Amygdala (tissue), 56 donors: ENCODE data around the gene CC2D1A.

ENCODE experiments used
- DNase-seq, 56 donors: peaks; one replicate each; lab custom pipeline; 2025; lab: John Stamatoyannopoulos, UW

CC2D1A gene

DNA sequence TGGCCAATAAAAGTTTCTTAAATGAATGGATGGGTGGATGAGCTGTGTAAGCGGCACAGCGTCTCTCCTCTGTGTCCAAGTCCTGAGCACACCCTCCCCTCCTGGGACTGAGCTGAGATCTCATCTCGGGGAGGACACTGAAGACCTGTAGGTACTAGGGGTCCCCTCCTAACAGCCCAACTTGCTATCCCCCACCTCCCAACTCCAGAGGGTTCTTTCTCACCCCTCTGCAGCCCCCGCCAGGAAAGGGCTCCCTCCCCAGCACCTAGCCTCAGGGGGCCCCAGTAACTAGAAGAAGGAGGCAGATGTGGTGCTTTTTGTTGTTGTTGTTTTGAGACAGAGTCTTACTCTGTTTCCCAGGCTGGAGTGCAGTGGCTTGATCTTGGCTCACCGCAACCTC is 30.2 kb upstream of the CC2D1A start:
- DNase-seq = no peak

DNA sequence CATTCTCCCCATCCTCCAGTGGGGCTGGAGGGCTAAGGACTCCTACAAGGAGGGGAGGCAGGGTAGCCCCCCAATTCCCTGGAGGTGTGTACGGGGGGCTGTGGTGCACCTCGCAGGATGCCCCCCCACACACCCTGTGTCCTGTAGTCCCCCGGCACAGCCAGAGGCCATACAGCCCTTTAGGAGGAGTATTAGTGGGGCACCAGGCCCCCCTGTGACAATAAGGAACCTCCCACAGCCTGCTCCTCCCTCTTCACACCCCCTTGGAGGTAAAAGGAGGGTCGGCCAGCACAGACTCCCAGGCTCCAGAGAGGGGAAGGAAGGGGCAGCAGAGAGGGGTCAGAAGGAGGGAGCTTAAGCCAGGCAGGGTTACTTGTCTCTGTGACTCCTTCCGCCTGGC is 29.2 kb upstream of the CC2D1A start, which contains the start of gene NANOS3:
Gene NANOS3 (plus strand): TSS at position 301 of the 400 bp plus-strand sequence. CDS start 115 bp downstream, outside the sequence.
- no peak for DNase-seq

DNA sequence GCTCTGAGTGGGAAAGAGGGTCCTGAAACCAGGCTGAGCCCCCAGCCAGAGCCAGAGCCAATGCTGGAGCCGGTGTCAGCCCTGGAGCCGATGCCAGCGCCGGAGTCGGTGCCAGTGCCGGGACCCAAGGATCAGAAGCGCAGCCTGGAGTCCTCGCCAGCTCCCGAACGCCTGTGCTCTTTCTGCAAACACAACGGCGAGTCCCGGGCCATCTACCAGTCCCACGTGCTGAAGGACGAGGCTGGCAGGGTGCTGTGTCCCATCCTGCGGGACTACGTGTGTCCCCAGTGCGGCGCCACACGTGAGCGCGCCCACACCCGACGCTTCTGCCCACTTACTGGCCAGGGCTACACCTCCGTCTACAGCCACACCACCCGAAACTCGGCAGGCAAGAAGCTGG is 28.7 kb upstream of the CC2D1A start:
- DNase-seq = no peak

DNA sequence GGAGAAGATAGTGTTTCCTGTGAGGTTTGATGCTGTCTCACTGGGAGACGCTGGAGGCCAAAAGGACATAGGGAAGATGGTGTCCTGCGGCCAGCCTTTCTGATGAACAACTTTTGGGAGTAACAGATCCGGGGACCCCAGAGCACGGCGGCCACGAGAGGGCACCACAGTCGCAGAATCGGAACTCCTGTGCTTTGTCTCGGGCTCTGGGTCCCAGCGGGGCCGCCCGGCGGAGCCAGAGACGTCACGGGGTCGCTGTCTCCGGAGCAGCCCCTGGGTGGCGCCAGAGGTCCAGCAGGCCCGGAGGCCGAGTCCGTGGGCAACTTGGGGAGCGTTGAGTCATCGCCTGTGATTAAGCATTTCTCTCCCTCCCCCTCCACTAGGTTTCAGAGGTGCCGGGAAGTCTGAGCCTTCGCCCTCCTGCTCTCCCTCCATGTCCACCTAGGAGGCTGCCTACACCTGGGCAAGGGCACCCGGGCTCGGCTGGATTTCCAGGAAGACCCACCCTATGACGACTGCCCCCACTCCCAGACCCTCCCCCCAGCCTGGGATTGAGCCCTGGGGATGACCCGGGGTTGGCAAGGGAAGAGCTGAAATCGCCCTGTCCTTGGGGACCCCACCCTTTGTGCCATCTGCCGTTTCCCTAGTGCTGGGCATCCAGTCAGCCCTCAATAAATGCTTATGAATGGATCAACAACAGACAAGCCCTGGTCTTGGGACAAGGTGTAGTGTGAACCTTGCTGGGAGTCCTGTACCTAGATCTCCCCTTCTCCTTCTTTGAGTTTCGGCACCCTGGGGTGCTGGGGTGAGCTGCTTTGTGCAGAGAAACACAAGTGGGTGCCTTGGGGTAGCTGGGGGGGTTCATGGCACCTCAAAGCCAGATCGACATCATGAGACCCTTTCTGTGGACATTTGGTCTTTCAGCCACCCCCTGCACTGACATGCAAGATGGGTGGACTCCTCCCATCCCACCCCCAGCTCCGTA is 25.6 kb upstream of the CC2D1A start:
- peak; percentile 69 to 99 (median 90) for DNase-seq

DNA sequence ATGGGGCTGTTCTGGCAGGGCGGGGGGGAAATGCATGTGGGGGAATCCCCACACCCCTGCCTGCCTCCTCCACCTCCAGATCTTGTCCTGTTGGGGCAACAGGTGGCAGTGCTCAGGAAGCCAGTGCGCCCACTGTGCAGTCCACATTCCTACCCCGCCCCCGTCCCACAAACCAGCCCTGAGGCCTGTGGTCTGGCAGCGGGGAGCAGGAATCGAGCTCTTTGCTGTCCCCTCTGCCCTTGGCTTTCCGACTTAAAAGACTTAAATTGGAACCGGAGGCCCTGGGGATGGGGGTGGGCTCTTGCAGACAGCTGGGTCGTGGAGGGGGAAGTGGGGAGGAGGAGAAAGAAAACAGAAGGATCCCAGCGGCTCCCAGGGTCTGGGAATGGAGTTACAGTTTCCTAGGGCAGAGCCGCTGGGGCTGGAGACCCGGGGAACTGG is 24.7 kb upstream of the CC2D1A start:
- peak in 1 of 56 donors; percentile 10 for DNase-seq

DNA sequence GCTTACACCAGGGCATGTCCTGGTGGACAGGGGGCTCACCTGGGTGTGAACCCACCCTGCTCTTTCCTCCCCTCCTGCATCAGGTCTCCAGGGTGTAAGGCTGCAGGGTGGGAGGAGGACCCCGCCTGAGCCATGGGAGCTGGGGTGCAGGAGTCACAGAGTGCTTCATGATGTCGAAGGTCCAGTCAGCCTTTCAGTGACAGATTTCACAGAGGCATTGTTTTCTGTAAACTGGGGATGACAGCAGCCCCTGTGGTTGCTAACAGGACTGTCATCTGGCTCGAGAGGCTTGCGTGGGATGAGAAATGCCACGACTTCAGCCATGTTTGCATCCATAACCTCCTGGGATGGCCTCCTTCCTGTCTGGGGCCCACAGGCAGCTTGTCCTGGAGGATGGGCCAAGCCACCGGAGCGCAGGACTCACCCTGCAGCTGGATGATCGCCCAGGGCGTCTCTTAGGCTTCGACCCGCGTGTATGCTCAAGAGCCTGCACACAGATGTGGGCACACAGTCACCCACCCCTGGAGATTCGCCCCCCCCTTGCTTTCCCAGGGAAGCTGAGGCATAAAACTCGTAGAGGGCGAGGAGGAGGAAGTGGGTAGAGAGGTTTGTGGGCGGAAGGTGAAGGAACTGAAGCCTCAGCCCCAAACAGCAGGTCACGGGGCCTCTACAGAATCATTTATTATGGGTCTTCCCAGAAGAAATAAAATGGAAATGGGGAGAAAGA is 24.1 kb upstream of the CC2D1A start:
- DNase-seq = peak in 6 of 56 donors; percentile 7 to 60 (median 21)

DNA sequence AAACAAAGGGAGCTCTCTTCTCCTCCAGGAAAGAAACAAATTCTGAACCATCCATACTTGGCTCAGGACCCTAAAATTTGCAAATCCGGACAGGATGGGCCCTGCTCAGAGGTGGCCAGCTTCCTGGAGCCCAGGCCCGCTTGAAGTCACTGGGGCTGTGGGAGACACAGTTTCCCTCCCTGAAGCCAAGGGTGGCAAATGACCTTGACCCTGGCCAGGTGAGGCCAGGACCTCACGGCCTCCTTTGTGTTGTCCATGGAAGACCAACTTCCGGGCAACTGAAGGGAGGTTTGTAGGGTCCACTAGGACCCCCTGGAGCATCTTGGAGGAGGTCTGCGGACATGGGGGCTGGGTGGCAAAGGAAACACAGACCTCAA is 23.6 kb upstream of the CC2D1A start:
- DNase-seq = no peak

DNA sequence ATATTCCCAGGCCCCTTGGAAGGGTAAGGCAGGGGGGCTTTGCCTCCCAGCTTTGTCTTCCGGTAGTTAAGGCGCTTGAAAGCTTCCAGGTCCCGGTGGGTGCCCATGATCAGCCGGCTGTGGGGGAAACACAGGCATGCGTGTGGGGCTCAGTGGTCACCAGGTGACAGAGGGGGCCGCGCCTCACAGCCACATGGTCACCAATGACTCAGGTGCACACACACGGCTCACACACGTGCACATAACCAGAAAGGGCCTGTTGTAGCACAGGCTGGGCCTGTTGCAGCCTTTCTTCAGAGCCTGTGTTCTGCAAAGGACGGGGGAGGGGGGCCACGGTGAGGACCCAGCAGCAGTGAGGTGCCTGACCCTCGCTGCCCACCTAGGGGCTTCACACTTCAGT is 23.2 kb upstream of the CC2D1A start:
- no peak for DNase-seq

DNA sequence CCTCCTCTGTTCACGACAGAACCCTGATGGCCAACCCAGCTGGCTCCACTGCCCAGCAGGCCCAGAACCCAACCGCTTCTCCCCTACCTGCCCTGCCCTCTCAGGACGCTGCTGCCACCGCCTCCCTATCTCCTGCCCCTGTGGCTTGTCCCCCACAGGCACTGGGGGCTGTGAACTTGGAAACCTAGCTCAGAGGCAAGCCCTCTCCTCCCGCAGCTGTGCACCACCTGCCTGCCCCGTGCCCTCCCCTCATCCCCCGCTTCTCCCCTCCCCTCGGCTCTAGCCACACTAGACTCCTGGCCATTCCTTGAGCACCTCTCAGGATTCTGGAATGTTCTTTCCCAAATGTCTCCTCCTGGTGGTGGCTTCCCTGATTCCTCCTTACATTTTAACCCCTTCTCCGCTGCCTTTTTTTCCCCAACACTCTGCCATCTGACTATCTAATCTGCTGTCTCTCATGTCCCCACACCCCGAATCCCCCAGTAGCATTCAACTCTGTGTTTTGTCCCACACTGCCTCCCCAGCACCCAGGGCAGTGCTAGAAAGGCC is 22.4 kb upstream of the CC2D1A start:
- DNase-seq = no peak

DNA sequence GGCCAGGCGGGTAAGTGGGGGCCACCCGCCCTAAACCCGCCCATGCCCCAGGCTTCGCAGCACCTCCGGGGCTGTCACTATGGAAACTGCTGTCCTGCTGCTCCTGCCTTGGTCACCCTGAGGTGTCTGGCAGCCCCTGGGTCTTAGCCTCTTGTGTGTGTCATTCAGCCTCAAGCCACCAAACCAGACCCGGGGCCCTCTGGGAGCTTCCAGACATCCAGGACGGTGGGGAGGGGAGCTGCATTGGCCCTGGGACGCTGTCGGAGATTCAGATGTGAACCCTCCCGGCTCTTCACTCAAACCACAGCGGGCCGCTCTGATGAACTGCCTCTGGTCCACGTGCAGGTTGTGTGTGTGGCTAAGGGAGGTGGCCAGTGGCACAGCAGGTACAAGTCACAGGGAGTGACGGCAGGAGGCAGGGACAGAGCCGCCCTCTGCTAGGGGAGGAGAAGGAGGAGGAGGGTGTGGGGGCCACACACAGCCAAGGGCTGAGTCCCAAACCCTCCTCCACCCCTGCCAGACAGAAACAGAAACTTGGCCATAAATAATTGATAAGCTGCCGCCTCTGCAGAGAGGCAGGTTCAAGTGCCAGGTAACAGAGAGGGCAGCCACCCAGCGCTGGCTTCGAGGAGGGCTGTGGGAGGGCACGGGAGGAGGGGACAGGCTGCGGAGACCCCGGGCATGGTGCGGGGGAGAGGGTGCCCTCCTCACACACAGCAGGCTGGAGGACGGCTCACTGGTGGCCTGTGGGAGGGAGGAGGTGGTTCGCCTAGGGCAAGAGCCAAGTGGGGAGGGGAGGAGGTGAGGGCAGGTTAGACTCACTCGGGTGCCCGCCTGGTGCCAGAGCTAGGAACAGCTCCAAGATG is 21.0 kb upstream of the CC2D1A start:
- DNase-seq = no peak

DNA sequence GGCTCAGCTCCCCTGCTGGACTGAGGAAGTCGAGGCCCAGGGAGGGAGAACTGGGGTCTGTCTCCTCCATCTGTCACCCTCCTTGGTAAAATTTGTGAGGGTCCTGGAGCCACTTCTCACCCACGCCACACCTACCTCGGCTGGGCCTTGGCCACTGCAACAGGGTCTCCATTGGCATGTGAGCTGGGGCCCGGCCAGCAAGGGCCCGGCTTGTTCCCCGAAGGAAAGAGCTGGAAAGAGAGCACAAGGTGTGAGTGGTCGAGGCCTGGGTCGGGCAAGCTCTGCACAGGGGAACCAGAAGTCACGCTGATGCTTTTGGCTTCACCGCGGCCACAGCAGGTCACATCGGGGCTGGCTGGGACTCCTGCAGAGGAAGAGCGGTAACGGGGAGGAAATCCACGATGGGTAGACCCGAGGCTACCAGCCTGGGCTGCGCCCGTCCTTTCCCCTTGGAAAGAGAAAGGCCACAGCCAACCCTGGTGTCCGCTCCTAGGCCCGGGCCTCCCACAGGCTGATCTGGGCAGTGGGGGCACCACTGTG is 20.1 kb upstream of the CC2D1A start:
- no peak for DNase-seq

DNA sequence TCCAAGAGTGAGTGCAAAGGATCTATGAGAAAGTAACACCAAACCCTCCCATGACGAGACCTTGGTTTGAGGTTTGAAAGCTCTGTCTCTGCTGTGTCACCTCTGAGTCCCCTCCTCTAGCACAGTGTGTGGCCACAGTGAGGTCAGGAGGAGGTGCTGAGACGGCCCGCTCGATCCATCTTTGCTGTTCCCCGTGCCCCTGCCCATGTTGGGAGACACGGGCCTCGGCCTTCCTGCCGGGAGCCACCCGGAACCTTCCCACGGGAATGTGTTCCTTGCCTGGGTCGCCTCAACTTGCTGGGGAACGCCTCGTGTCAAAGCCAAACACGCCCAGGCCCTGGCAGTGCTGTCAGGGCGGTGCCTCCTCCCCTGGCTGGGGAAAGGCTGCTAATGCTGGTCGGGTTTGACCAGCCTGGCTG is 19.0 kb upstream of the CC2D1A start:
- no peak for DNase-seq

DNA sequence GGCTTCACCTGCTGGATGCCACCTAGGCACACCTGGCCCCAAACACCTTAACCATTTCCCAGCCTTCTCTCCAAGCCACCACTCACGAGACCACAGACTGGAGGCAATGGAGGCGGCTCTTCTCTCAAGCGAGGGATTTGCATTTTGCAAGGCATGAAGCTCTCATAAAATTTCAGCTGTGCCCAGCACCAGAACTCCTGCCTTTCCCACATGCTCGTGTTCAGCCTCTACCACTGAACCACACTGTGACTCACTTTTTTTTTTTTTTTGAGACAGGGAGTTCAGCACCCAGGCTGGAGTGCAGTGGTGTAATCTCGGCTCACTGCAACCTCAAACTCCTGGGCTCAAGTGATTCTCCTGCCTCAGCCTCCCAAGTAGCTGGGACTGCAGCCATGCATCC is 18.5 kb upstream of the CC2D1A start:
- no peak for DNase-seq

DNA sequence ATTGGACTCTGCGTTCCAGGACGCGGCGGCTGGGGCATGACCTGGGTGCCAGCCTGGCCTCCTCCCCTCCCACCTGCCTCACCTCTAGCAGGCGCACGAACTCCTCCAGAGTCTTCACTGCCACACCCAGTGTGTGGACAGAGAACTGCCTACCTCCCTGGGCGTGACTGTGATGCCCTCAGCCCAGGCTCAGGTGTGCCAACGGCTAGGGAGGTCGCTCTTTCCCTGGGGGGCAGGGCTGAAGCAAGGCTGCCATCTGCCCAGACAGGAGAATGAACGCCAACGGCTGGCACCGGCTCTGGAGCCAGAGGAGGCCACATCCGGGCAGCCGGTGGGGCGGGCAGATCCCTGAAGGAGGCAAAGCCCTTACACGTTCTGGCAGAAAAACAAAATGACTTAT is 17.7 kb upstream of the CC2D1A start:
- no peak for DNase-seq

DNA sequence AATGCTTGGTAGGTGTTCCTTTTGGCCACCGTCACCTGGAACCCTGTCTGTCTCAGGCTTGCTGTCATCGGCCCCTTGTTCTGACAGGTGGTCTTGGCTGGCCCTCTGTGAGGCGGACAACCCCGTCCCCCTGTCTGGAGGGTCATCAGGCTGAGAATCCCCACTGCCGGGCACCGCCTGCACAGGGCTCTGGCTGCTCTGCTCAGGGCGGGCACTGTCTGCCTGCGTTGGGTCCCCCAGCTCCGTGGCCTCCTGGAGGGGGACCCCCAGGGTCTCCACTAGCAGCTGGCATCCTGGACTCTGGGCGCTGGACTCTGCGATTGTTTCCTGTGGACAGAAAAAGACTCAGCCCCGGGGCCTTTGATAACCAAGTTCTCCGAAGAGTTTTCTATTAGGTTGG is 15.9 kb upstream of the CC2D1A start:
- no peak for DNase-seq

DNA sequence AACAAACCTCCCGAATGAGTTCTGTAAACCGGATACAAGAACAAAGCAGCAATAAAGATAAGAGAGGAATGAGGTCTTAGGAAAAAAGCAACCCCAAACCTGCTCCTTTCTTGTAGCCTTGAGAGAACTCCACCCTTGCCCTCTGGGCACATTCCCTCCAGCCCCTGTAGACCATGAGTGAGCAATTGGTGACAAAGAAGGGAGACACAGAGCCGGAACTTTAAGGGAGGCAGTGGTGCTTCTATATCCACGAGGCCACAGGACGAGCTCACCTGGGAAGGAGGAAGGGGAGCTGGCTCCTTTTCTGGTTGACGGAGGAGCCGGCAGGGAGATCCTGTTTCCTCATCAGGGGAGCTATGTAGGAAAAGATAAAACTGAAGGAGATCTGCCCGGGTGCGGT is 13.1 kb upstream of the CC2D1A start:
- DNase-seq = no peak

DNA sequence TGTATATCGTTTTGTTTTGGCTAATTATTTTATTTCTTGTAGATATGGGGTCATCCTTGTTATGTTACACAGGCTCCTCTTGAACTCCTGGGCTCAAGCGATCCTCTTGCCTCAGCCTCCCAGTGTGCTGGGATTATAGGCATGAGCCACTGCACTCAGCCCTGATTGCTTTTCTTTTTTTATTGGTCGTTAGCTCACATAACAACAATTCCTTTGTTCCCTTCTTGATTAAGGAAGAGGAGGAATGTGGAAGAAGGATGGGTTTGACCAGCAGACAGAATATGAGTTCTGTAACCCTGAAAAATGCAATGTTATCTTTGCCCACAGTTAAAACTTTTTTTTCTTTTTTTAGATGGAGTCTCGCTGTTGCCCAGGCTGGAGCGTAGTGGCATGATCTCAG is 11.4 kb upstream of the CC2D1A start:
- DNase-seq = no peak

DNA sequence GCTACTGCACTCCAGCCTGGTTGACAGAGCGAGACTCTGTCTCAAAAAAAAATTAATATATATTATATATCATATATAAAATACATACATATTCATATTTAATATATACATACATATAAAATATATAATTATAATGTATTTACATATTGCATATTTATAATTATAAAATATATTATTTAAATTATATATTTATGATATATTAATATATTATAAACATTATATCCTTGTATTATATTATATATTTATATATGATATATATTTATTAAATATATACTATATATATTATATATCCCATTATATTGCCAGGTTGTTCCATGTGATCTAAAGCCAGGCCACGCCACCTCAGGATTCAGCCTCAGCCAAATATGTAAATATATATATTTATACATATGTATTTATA is 9.8 kb upstream of the CC2D1A start:
- no peak for DNase-seq

DNA sequence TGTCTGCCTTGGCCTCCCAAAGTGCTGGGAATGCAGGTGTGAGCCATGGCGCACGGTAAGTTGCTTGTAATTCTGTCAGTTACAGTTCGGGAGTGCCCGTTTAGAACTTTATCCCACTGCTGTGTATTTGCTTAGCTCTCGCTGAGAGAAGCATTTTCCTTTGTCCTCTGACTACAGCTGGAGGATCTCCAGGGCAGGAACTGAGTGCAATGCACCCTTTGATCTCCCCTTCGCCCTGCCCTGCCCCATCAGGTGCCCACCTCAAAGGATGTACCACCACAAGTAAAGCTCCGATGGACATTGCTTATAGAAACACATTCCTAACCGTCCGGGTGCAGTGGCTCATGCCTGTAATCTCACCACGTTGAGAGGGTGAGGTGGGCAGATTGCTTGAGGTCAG is 6.6 kb upstream of the CC2D1A start:
- no peak for DNase-seq
